Measurements from ENCODE around the gene SMYD3.
"Not testable (repeated sequence)": the region's sequence is repeated elsewhere in the genome, so short reads cannot be mapped to it uniquely, and the experiment has no call there.

GRCh38 chr1:246329292-246329691 lies 177.8 kb downstream of the SMYD3 start:
- not testable (repeated sequence) for TF ChIP-seq CTCF, POLR2A (IDR thresholded peaks at IDR 0.05)
